Measurements from ENCODE around the gene SNAI1. TPM values are rescaled to one million over a fixed set of nuclear protein-coding genes. Genes with fewer than 3 reads are reported as not detected.

SNAI1 gene
- total RNA-seq, 1 donor: 1.3 TPM

- peak; percentile 20 for DNase-seq (ENCODE audit: low read depth)
- TF ChIP-seq CTCF (IDR thresholded peaks at IDR 0.05; ENCODE audit: insufficient read depth, low read depth, low read length): peak; percentile 72
- H3K4me3 ChIP-seq (ENCODE audit: low read depth, low read length): no peak overlapping the region
Observed at GRCh38 chr20:49964964-49965780, 17.6 kb upstream of the SNAI1 start.

GRCh38 chr20:49965781-49966305, 16.9 kb upstream of the SNAI1 start:
- peak; percentile 43 for DNase-seq (ENCODE audit: low read depth)
- TF ChIP-seq CTCF (IDR thresholded peaks at IDR 0.05; ENCODE audit: insufficient read depth, low read depth, low read length): no peak

GRCh38 chr20:49966861-49967260, 15.9 kb upstream of the SNAI1 start:
- no peak for DNase-seq (ENCODE audit: low read depth)
- no peak for TF ChIP-seq CTCF (IDR thresholded peaks at IDR 0.05; ENCODE audit: insufficient read depth, low read depth, low read length)
- H3K4me3 ChIP-seq (ENCODE audit: low read depth, low read length): no peak overlapping the region

More at GRCh38 chr20:49965781-49966305, 16.9 kb upstream of the SNAI1 start:
- H3K4me3 ChIP-seq (ENCODE audit: low read depth, low read length): no peak overlapping the region

GRCh38 chr20:49969234-49969633, 13.5 kb upstream of the SNAI1 start:
- H3K4me3 ChIP-seq (ENCODE audit: low read depth, low read length): no peak overlapping the region
- no peak for TF ChIP-seq CTCF (IDR thresholded peaks at IDR 0.05; ENCODE audit: insufficient read depth, low read depth, low read length)
- DNase-seq (ENCODE audit: low read depth): no peak

GRCh38 chr20:49969946-49970345, 12.8 kb upstream of the SNAI1 start:
- TF ChIP-seq CTCF (IDR thresholded peaks at IDR 0.05; ENCODE audit: insufficient read depth, low read depth, low read length): no peak
- no peak for DNase-seq (ENCODE audit: low read depth)
- H3K4me3 ChIP-seq (ENCODE audit: low read depth, low read length): no peak overlapping the region

GRCh38 chr20:49970498-49970897, 12.3 kb upstream of the SNAI1 start:
- no peak for TF ChIP-seq CTCF (IDR thresholded peaks at IDR 0.05; ENCODE audit: insufficient read depth, low read depth, low read length)
- H3K4me3 ChIP-seq (ENCODE audit: low read depth, low read length): no peak overlapping the region
- DNase-seq (ENCODE audit: low read depth): no peak
